Thymus (tissue), 11 donors: Measurements from ENCODE around the gene FGF9. TPM values are rescaled to one million over a fixed set of nuclear protein-coding genes. Genes with fewer than 3 reads are reported as not detected.
A peak's percentile ranks its signal among the peaks of the same experiment; 100 is the strongest.

Source experiments
- DNase-seq, 9 donors: peaks; one replicate each; pipeline ENCODE4 v3.0.0-alpha.2; 2013; ENCODE audit warnings: low spot score in 9 of 9, low read depth in 6 of 9, missing footprints in 1 of 9
- H3K27ac ChIP-seq, 2 donors: one replicate each; pipeline ENCODE4 v1.5.1; 2013; ENCODE audit warnings: control low read depth in 1 of 2, low read depth in 1 of 2, low read length in 1 of 2, mild to moderate bottlenecking in 1 of 2, moderate library complexity in 1 of 2
- H3K27me3 ChIP-seq, 2 donors: one replicate each; pipeline ENCODE4 v1.5.1; 2013; ENCODE audit warnings: low read length in 1 of 2; ENCODE audit not compliant: control insufficient read depth in 2 of 2, insufficient read depth in 1 of 2
- H3K36me3 ChIP-seq, 2 donors: one replicate each; pipeline ENCODE4 v1.5.1; 2013; ENCODE audit warnings: low read length in 1 of 2, mild to moderate bottlenecking in 1 of 2, moderate library complexity in 1 of 2; ENCODE audit not compliant: control insufficient read depth in 2 of 2, insufficient read depth in 2 of 2
- H3K4me1 ChIP-seq, 2 donors: one replicate each; pipeline ENCODE4 v1.5.1; 2013; ENCODE audit warnings: low read length in 2 of 2; ENCODE audit not compliant: control insufficient read depth in 2 of 2, insufficient read depth in 2 of 2
- H3K4me3 ChIP-seq, 2 donors: one replicate each; pipeline ENCODE4 v1.5.1; 2013; ENCODE audit warnings: low read length in 2 of 2, control low read depth in 1 of 2, mild to moderate bottlenecking in 1 of 2
- H3K9me3 ChIP-seq, 2 donors: one replicate each; pipeline ENCODE4 v1.5.1; 2013; ENCODE audit warnings: low read length in 1 of 2, mild to moderate bottlenecking in 1 of 2; ENCODE audit not compliant: control insufficient read depth in 2 of 2, insufficient read depth in 1 of 2
- WGBS: extraction: QIAGEN DNeasy Blood & Tissue Kit; methylation state at CpG from one replicate; pipeline ENCODE4 v1.1.7; 2013; 5-methylcytosine and 5-hydroxymethylcytosine counted together
- polyA plus RNA-seq: library from polyadenylated mRNA; stranded (reverse); fragments of 200-250 nt; gene quantifications from one replicate; pipeline ENCODE4 v1.2.3, GENCODE V29; 2013
- total RNA-seq: library from RNA; stranded (reverse); fragments of 120-200 nt; gene quantifications from one replicate; pipeline ENCODE4 v1.2.4, GENCODE V29; 2013
- donor health status: healthy.

FGF9 gene
- total and polyA plus RNA-seq, 2 donors = 0.28 to 0.66 TPM

- peaks cover 33 to 57% of the 10 kb centered on the region in 2 donors for H3K4me1 ChIP-seq
- DNase-seq = peak in 1 of 9 donors; percentile 41
- H3K4me3 ChIP-seq = peak overlapping the region in 1 of 2 donors; percentile 69
- no peaks in the 10 kb centered on the region for H3K36me3 ChIP-seq
- peaks cover 0 to 4% of the 10 kb centered on the region in 2 donors for H3K9me3 ChIP-seq
- 6% methylated on average over 24 of the region's 24 CpGs for WGBS
- peaks cover 79 to 94% of the 10 kb centered on the region in 2 donors for H3K27me3 ChIP-seq
- no peak overlapping the region for H3K27ac ChIP-seq
These were observed 2.1 kb downstream of the FGF9 start for GRCh38 chr13:21672796-21673538.

- no peaks in the 10 kb centered on the region for H3K36me3 ChIP-seq
- H3K27ac ChIP-seq = no peak overlapping the region
- H3K27me3 ChIP-seq = peaks cover 78 to 89% of the 10 kb centered on the region in 2 donors
These were observed 2.6 kb downstream of the FGF9 start for GRCh38 chr13:21673539-21673788.

GRCh38 chr13:21673789-21674489, 3.1 kb downstream of the FGF9 start:
- 1% methylated on average over 77 of the region's 77 CpGs for WGBS
- Histone ChIP-seq H3K9me3 (peaks cover 0 to 4% of the 10 kb centered on the region in 2 donors), H3K4me1 (peaks cover 33 to 52% of the 10 kb centered on the region in 2 donors), H3K27ac (no peak overlapping the region), H3K27me3 (peaks cover 73 to 86% of the 10 kb centered on the region in 2 donors), H3K36me3 (no peaks in the 10 kb centered on the region), H3K4me3 (peak overlapping the region; percentile 44 to 69)
- DNase-seq = peak in 3 of 9 donors; percentile 24 to 57 (median 44)

More at GRCh38 chr13:21673539-21673788, 2.6 kb downstream of the FGF9 start:
- DNase-seq = peak in 3 of 9 donors; percentile 23 to 49 (median 24)
- H3K4me3 ChIP-seq = peak overlapping the region in 1 of 2 donors; percentile 69
- peaks cover 33 to 57% of the 10 kb centered on the region in 2 donors for H3K4me1 ChIP-seq
- 0% methylated on average over 21 of the region's 21 CpGs for WGBS
- H3K9me3 ChIP-seq = peaks cover 0 to 4% of the 10 kb centered on the region in 2 donors

- H3K9me3 ChIP-seq = peaks cover 0 to 4% of the 10 kb centered on the region in 2 donors
- no peak overlapping the region for H3K27ac ChIP-seq
- peaks cover 33 to 46% of the 10 kb centered on the region in 2 donors for H3K4me1 ChIP-seq
- H3K4me3 ChIP-seq = peak overlapping the region; percentile 44 to 69
- peak in 2 of 9 donors; percentile 13 to 30 for DNase-seq
- H3K36me3 ChIP-seq = no peaks in the 10 kb centered on the region
- WGBS = 2% methylated on average over 36 of the region's 36 CpGs
- peaks cover 68 to 80% of the 10 kb centered on the region in 2 donors for H3K27me3 ChIP-seq
These were observed 3.7 kb downstream of the FGF9 start for GRCh38 chr13:21674490-21675009.

- Histone ChIP-seq H3K27me3 (peaks cover 62 to 72% of the 10 kb centered on the region in 2 donors), H3K9me3 (peaks cover 0 to 4% of the 10 kb centered on the region in 2 donors), H3K4me1 (peaks cover 33 to 40% of the 10 kb centered on the region in 2 donors), H3K4me3 (peak overlapping the region; percentile 34 to 69), H3K36me3 (no peaks in the 10 kb centered on the region), H3K27ac (no peak overlapping the region)
- 1% methylated on average over 62 of the region's 62 CpGs for WGBS
- peak in 3 of 9 donors; percentile 27 to 63 (median 45) for DNase-seq
These were observed 4.5 kb downstream of the FGF9 start for GRCh38 chr13:21675095-21675991.

- peaks cover 24 to 31% of the 10 kb centered on the region in 2 donors for H3K4me1 ChIP-seq
- peaks cover 52 to 63% of the 10 kb centered on the region in 2 donors for H3K27me3 ChIP-seq
- H3K4me3 ChIP-seq = no peak overlapping the region
- WGBS = 47% methylated on average over 6 of the region's 6 CpGs
- no peak for DNase-seq
- no peak overlapping the region for H3K27ac ChIP-seq
- H3K36me3 ChIP-seq = no peaks in the 10 kb centered on the region
- peaks cover 0 to 4% of the 10 kb centered on the region in 2 donors for H3K9me3 ChIP-seq
These were observed 5.7 kb downstream of the FGF9 start for GRCh38 chr13:21676611-21677021.

GRCh38 chr13:21677075-21677623, 6.3 kb downstream of the FGF9 start:
- no peak overlapping the region for H3K4me3 ChIP-seq
- WGBS = 76% methylated on average over 3 of the region's 3 CpGs
- H3K27me3 ChIP-seq = peaks cover 46 to 58% of the 10 kb centered on the region in 2 donors
- no peak for DNase-seq
- H3K36me3 ChIP-seq = no peaks in the 10 kb centered on the region
- H3K27ac ChIP-seq = no peak overlapping the region
- H3K9me3 ChIP-seq = peaks cover 0 to 4% of the 10 kb centered on the region in 2 donors
- peaks cover 24 to 27% of the 10 kb centered on the region in 2 donors for H3K4me1 ChIP-seq

- Histone ChIP-seq H3K27ac (no peak overlapping the region), H3K36me3 (no peaks in the 10 kb centered on the region), H3K4me3 (no peak overlapping the region), H3K9me3 (no peaks in the 10 kb centered on the region), H3K27me3 (peaks cover 3 to 10% of the 10 kb centered on the region in 2 donors), H3K4me1 (no peaks in the 10 kb centered on the region)
- DNase-seq = no peak
- WGBS = 92% methylated on average over 6 of the region's 6 CpGs
These were observed 12.3 kb downstream of the FGF9 start for GRCh38 chr13:21683034-21683733.
